Neural cell (in vitro differentiated cells): ENCODE data around the gene ASNSD1. TPM values are rescaled to one million over a fixed set of nuclear protein-coding genes. Genes with fewer than 3 reads are reported as not detected.

Experiments
- H2AFZ ChIP-seq: fragments of 200-600, 300-800 bp; sonication (generic), shearing (Covaris generic); 2 replicates; pipeline ENCODE4 v1.6.0; 2014; ENCODE audit warnings: low read depth, mild to moderate bottlenecking, antibody characterized with exemption, low read length, moderate library complexity
- H3F3A ChIP-seq: fragments of 200-600 bp; shearing (Covaris generic); 2 replicates; pipeline ENCODE4 v1.6.1; 2016; ENCODE audit warnings: mild to moderate bottlenecking, moderate library complexity, mixed read lengths, antibody characterized with exemption, low read length; ENCODE audit not compliant: insufficient read depth, poor library complexity, severe bottlenecking
- H3K27ac ChIP-seq: fragments of 200-600, 300-800 bp; sonication (generic), shearing (Covaris generic); 2 replicates; pipeline ENCODE4 v1.5.1; 2014; ENCODE audit warnings: mild to moderate bottlenecking, low read length, moderate library complexity
- H3K27me3 ChIP-seq: fragments of 300-800, 200-600 bp; sonication (generic), shearing (Covaris generic); 2 replicates; pipeline ENCODE4 v1.6.0; 2014; ENCODE audit warnings: mild to moderate bottlenecking, low read depth, low read length, moderate library complexity; ENCODE audit not compliant: insufficient read depth
- H3K36me3 ChIP-seq: fragments of 300-800, 200-600 bp; sonication (generic), shearing (Covaris generic); 2 replicates; pipeline ENCODE4 v1.5.1; 2014; ENCODE audit warnings: mild to moderate bottlenecking, antibody characterized with exemption, low read length, moderate library complexity; ENCODE audit not compliant: insufficient read depth
- H3K4me2 ChIP-seq: fragments of 300-800, 200-600 bp; sonication (generic), shearing (Covaris generic); 2 replicates; pipeline ENCODE4 v1.6.0; 2014; ENCODE audit warnings: mild to moderate bottlenecking, low read length
- H3K4me3 ChIP-seq: fragments of 300-800, 200-600 bp; sonication (generic), shearing (Covaris generic); 2 replicates; pipeline ENCODE4 v1.5.1; 2014; ENCODE audit warnings: mild to moderate bottlenecking, low read length, moderate library complexity
- H3K79me2 ChIP-seq: fragments of 200-600 bp; shearing (Covaris generic); replicated peaks from 2 replicates; pipeline ENCODE4 v1.6.0; 2014; ENCODE audit warnings: mild to moderate bottlenecking, low read length, moderate library complexity; ENCODE audit not compliant: insufficient read depth
- H3K9ac ChIP-seq: fragments of 300-800, 200-600 bp; sonication (generic), shearing (Covaris generic); 2 replicates; pipeline ENCODE4 v1.6.1; 2016; ENCODE audit warnings: mild to moderate bottlenecking, low read length, mixed read lengths
- H3K9me2 ChIP-seq: fragments of 200-600 bp; shearing (Covaris generic); 2 replicates; pipeline ENCODE4 v1.6.1; 2016; ENCODE audit warnings: mild to moderate bottlenecking, low read length, mixed read lengths; ENCODE audit not compliant: insufficient read depth
- H3K9me3 ChIP-seq: fragments of 200-600, 300-800 bp; sonication (generic), shearing (Covaris generic); 2 replicates; pipeline ENCODE4 v1.6.1; 2016; ENCODE audit warnings: mild to moderate bottlenecking, mixed run types, low read length, moderate library complexity, mixed read lengths
- H4K20me1 ChIP-seq: fragments of 200-600 bp; shearing (Covaris generic); 2 replicates; pipeline ENCODE4 v1.6.1; 2016; ENCODE audit warnings: mild to moderate bottlenecking, mixed run types; ENCODE audit not compliant: insufficient read depth
- CTCF ChIP-seq: fragments of 450-650 bp; IDR thresholded peaks from 2 replicates; pipeline ENCODE4 v1.5.1; 2014; ENCODE audit warnings: antibody characterized with exemption, mild to moderate bottlenecking, moderate library complexity; ENCODE audit not compliant: poor library complexity, severe bottlenecking
- EP300 ChIP-seq: fragments of 450-650 bp; conservative IDR thresholded peaks from 2 replicates; pipeline ENCODE4 v1.6.1; 2014; ENCODE audit warnings: antibody characterized with exemption, mild to moderate bottlenecking, moderate library complexity; ENCODE audit not compliant: poor library complexity, severe bottlenecking
- EZH2 ChIP-seq: fragments of 200-600, 300-800 bp; shearing (Covaris generic), sonication (generic); IDR thresholded peaks from 2 replicates; pipeline ENCODE4 v1.6.1; 2014; ENCODE audit warnings: antibody characterized with exemption, low read length, borderline replicate concordance, mild to moderate bottlenecking; ENCODE audit not compliant: insufficient read depth, poor library complexity, severe bottlenecking
- MXI1 ChIP-seq: fragments of 450-650 bp; conservative IDR thresholded peaks from 2 replicates; pipeline ENCODE4 v1.6.1; 2014; ENCODE audit warnings: antibody characterized with exemption, mild to moderate bottlenecking; ENCODE audit not compliant: poor library complexity, severe bottlenecking
- POLR2AphosphoS5 ChIP-seq: IDR thresholded peaks from 2 replicates; pipeline ENCODE4 v1.6.1; 2012
- RAD21 ChIP-seq: fragments of 450-650 bp; conservative IDR thresholded peaks from 2 replicates; pipeline ENCODE4 v1.6.1; 2014; ENCODE audit warnings: antibody characterized with exemption, mild to moderate bottlenecking, moderate library complexity
- REST ChIP-seq: IDR thresholded peaks from 2 replicates; pipeline ENCODE4 v1.6.1; 2012; ENCODE audit warnings: borderline replicate concordance
- SMC3 ChIP-seq: fragments of 450-650 bp; conservative IDR thresholded peaks from 2 replicates; pipeline ENCODE4 v1.6.1; 2014; ENCODE audit warnings: antibody characterized with exemption, mild to moderate bottlenecking, moderate library complexity; ENCODE audit not compliant: poor library complexity
- TAF1 ChIP-seq: IDR thresholded peaks from 2 replicates; pipeline ENCODE4 v1.6.1; 2012; ENCODE audit warnings: low read depth
- polyA plus RNA-seq: library from polyadenylated mRNA; depleted of rRNA; stranded (reverse); fragments of >200 nt; gene quantifications from 2 replicates; pipeline ENCODE4 v1.2.3, GENCODE V29; 2014

Gene ASNSD1
- polyA plus RNA-seq, 1 donor from 2014 or later, result 94.3 TPM

- no peaks in the 10 kb centered on the region for H3K36me3 ChIP-seq
- no peak overlapping the region for H3K4me3 ChIP-seq
- no peaks in the 10 kb centered on the region for H3K9me3 ChIP-seq
- no peak overlapping the region for H2AFZ ChIP-seq
- H3K27me3 ChIP-seq, result no peaks in the 10 kb centered on the region
- H3K27ac ChIP-seq, result no peak overlapping the region
- H3K9ac ChIP-seq, result no peak overlapping the region
- no peak overlapping the region for H3K4me2 ChIP-seq
- no peaks in the 10 kb centered on the region for H4K20me1 ChIP-seq
- no peaks in the 10 kb centered on the region for H3F3A ChIP-seq
- no peaks in the 10 kb centered on the region for H3K79me2 ChIP-seq
- TF ChIP-seq TAF1, result no peak
- TF ChIP-seq EZH2, result no peak
- no peak for TF ChIP-seq RAD21
- TF ChIP-seq SMC3, result no peak
- no peak for TF ChIP-seq REST
- no peak for TF ChIP-seq MXI1
- no peak for TF ChIP-seq EP300
- no peak for TF ChIP-seq CTCF
- no peak for TF ChIP-seq POLR2AphosphoS5
- no peaks in the 10 kb centered on the region for H3K9me2 ChIP-seq
These were observed 58.3 kb downstream of the ASNSD1 start for GRCh38 chr2:189719571-189719970.

Other genes starting within 250 kb of the ASNSD1 start
- gene WDR75, start 220.0 kb upstream of the ASNSD1 start, polyA plus RNA-seq, result 62.5 and 67.3 TPM in 2 replicates
- gene SLC40A1, start 80.7 kb upstream of the ASNSD1 start, polyA plus RNA-seq, result 12.6 and 12.8 TPM in 2 replicates
- gene ANKAR, start 13.2 kb downstream of the ASNSD1 start, polyA plus RNA-seq, result 7.4 and 8.2 TPM in 2 replicates
- 23.6 and 29.1 TPM in 2 replicates for gene OSGEPL1, start 101.3 kb downstream of the ASNSD1 start, polyA plus RNA-seq
- 273 and 351 TPM in 2 replicates for gene ORMDL1, start 122.9 kb downstream of the ASNSD1 start, polyA plus RNA-seq
- 42.2 and 50.9 TPM in 2 replicates for gene PMS1, start 123.0 kb downstream of the ASNSD1 start, polyA plus RNA-seq